Measurements from ENCODE around the gene STARD7. TPM values are rescaled to one million over a fixed set of nuclear protein-coding genes. Genes with fewer than 3 reads are reported as not detected.

Gene STARD7
- total and polyA plus RNA-seq, 2 donors from 2014 or later = 96.6 to 112 TPM

DNA sequence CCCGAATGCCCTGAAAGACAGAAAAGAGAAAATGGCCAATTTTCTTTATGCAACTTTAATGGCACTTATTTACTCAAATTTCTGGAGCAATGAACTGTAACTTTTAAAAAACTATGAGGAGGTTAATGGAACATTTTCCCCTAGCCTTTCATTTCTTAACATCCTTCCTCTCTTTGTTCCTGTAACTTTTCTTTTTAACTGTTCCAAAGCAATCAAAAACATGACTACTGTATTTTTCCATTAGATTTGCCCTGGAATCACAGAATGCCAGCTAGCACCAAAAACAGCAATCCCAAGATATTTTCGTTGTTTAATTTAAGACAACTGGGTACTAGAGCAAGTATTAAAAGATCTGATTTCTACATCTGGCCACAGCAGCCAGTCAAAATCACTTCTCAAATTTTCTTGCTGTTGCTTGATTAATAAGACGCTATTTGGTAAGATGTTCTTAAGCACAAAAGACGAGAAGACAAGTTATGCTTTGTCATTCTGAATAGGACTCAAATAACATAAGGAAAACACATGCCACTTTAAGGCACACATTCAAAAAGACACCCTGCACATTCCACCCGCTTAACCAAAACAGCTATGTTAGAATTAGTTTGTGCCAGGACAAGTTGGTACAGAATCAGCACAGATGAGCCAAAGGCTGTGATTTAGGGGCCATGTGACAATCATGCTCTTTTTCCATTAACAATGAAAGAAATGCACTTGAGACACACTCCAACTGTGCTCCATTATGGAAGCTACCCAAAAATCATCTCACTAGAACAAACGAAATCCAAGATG lies 3.6 kb downstream of the STARD7 start:
- no peaks in the 10 kb centered on the region for H3K27me3 ChIP-seq (ENCODE audit: control insufficient read depth, insufficient read depth, low read length)
- FAIRE-seq (no peak), DNase-seq (no peak)
- TF ChIP-seq, protein P1, sequence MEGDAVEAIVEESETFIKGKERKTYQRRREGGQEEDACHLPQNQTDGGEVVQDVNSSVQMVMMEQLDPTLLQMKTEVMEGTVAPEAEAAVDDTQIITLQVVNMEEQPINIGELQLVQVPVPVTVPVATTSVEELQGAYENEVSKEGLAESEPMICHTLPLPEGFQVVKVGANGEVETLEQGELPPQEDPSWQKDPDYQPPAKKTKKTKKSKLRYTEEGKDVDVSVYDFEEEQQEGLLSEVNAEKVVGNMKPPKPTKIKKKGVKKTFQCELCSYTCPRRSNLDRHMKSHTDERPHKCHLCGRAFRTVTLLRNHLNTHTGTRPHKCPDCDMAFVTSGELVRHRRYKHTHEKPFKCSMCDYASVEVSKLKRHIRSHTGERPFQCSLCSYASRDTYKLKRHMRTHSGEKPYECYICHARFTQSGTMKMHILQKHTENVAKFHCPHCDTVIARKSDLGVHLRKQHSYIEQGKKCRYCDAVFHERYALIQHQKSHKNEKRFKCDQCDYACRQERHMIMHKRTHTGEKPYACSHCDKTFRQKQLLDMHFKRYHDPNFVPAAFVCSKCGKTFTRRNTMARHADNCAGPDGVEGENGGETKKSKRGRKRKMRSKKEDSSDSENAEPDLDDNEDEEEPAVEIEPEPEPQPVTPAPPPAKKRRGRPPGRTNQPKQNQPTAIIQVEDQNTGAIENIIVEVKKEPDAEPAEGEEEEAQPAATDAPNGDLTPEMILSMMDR (IDR thresholded peaks at IDR 0.05; ENCODE audit: borderline replicate concordance, extremely low read depth, insufficient read depth) = no peak
- H3K9ac ChIP-seq (ENCODE audit: low read length in 3 of 3) = no peak overlapping the region
- H3K27ac ChIP-seq (ENCODE audit: low read depth in 2 of 2, low read length in 2 of 2) = peak overlapping the region; percentile 12 to 16
- no peaks in the 10 kb centered on the region for H3K36me3 ChIP-seq (ENCODE audit: control insufficient read depth in 2 of 3, insufficient read depth in 3 of 3, low read length in 3 of 3)
- H3K4me1 ChIP-seq (ENCODE audit: control insufficient read depth in 2 of 3, insufficient read depth in 2 of 3, low read depth in 1 of 3, low read length in 3 of 3) = peaks cover 0 to 32% (median 28%) of the 10 kb centered on the region in 3 donors
- H3K4me3 ChIP-seq (ENCODE audit: low read length in 3 of 3) = peak overlapping the region in 2 of 3 donors; percentile 13 to 17
- intact Hi-C loops (cut with DNase I) = no loop called here
- no peaks in the 10 kb centered on the region for H3K9me3 ChIP-seq (ENCODE audit: control insufficient read depth in 2 of 3, insufficient read depth in 1 of 3, low read length in 3 of 3)

DNA sequence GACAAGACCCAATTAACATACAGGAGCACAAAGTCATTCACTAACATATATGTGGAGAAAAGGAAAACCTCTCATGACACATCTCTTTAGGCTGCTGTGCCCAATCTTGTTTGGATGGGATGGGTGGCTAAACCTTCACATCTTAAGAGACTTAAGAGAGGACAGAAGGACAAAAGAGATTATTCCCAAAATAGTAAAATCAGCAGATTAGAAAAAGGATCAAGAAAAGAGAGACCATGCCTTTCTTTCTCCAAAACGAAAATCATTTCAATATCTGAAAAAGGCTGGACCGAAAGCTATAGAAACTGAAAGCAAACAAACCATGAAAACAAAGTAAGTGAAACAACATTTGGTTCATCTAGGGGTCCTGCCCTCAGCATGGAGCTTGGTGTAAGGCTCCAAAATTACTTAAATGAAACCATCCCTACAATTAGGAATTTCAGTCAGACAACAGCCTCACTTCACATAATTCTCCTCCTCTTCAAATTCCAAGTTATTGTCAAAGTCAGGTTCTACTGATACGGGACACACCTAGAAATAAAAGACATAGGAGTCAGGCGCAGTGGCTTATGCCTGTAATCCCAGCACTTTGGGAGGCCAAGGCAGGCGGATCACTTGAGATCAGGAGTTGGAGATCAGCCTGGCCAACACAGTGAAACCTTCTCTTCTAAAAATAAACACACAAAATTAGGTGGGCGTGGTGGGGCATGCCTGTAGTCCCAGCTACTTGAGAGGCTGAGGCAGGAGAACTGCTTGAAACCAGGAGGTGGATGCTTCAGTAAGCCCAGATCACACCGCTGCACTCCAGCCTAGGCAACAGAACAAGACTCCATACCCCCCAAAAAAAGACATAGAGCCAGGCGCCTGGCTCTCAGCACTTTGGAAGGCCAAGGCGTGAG lies 5.2 kb downstream of the STARD7 start:
- H3K9ac ChIP-seq (ENCODE audit: low read length in 3 of 3) = no peak overlapping the region
- H3K27ac ChIP-seq (ENCODE audit: low read depth in 2 of 2, low read length in 2 of 2) = peak overlapping the region in 1 of 2 donors; percentile 9
- TF ChIP-seq, protein P1 (IDR thresholded peaks at IDR 0.05; ENCODE audit: borderline replicate concordance, extremely low read depth, insufficient read depth) = no peak
- no peak for FAIRE-seq
- DNase-seq = no peak
- no peak overlapping the region for H3K4me3 ChIP-seq (ENCODE audit: low read length in 3 of 3)
- no peaks in the 10 kb centered on the region for H3K27me3 ChIP-seq (ENCODE audit: control insufficient read depth, insufficient read depth, low read length)
- H3K9me3 ChIP-seq (ENCODE audit: control insufficient read depth in 2 of 3, insufficient read depth in 1 of 3, low read length in 3 of 3) = no peaks in the 10 kb centered on the region
- intact Hi-C loops (cut with DNase I) = no loop called here
- peaks cover 0 to 32% (median 21%) of the 10 kb centered on the region in 3 donors for H3K4me1 ChIP-seq (ENCODE audit: control insufficient read depth in 2 of 3, insufficient read depth in 2 of 3, low read depth in 1 of 3, low read length in 3 of 3)
- H3K36me3 ChIP-seq (ENCODE audit: control insufficient read depth in 2 of 3, insufficient read depth in 3 of 3, low read length in 3 of 3) = no peaks in the 10 kb centered on the region

DNA sequence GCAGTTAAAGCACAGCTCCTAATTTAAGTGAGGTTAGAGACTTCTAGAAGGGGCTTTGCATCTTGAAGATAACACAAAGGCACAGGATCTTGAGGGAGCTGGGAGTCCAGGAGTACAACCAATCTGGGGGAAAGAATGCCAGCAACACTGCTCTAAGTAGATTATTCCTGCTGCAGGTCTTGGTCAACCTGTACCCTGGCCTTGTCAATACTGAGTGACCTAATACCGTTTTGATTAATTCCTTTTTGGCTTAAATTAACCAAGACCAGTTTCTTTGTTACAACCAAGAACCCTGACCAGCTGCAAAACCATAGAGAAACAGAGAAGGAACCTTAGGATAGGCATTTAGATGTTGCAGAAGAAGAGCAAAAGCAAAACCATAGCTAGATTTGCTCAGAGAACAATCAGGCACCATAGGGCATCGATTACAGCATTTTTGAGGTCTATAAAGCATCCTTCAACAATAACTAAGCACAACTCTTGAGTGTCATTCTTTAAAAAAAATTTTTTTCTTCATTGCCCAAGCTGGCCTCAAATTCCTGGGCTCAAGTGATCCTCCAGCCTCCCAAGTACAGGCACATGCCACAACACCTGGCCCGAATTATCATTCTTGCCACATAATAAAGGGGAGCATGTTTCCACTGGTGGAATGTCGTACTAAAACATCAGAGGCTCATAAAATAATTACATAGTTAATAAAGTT lies 6.3 kb downstream of the STARD7 start:
- Histone ChIP-seq H3K9me3 (ENCODE audit: control insufficient read depth in 2 of 3, insufficient read depth in 1 of 3, low read length in 3 of 3) (no peaks in the 10 kb centered on the region), H3K9ac (ENCODE audit: low read length in 3 of 3) (no peak overlapping the region), H3K36me3 (ENCODE audit: control insufficient read depth in 2 of 3, insufficient read depth in 3 of 3, low read length in 3 of 3) (no peaks in the 10 kb centered on the region), H3K4me1 (ENCODE audit: control insufficient read depth in 2 of 3, insufficient read depth in 2 of 3, low read depth in 1 of 3, low read length in 3 of 3) (peaks cover 0 to 29% (median 19%) of the 10 kb centered on the region in 3 donors), H3K27ac (ENCODE audit: low read depth in 2 of 2, low read length in 2 of 2) (no peak overlapping the region), H3K4me3 (ENCODE audit: low read length in 3 of 3) (no peak overlapping the region), H3K27me3 (ENCODE audit: control insufficient read depth, insufficient read depth, low read length) (no peaks in the 10 kb centered on the region)
- TF ChIP-seq, protein P1 (IDR thresholded peaks at IDR 0.05; ENCODE audit: borderline replicate concordance, extremely low read depth, insufficient read depth) = no peak
- intact Hi-C loops (cut with DNase I) = no loop called here
- no peak for FAIRE-seq
- DNase-seq = no peak

Measured in kidney (tissue), 14 donors.